OCI-LY3 (cell line): Measurements from ENCODE around the gene SEC31B.

Experiments used
- CTCF ChIP-seq: fragments of 200-600, 300-600 bp; sonication (generic); IDR thresholded peaks from 2 replicates; pipeline ENCODE4 v1.5.1; 2014; ENCODE audit warnings: antibody characterized with exemption, low read length, low read depth
- EZH2phosphoT487 ChIP-seq: fragments of 200-600 bp; shearing (Covaris generic); IDR thresholded peaks from 2 replicates; pipeline ENCODE4 v1.6.1; 2018; ENCODE audit warnings: antibody characterized with exemption, mixed run types, low read depth

GRCh38 chr10:100496567-100496966, 23.1 kb downstream of the SEC31B start:
- TF ChIP-seq CTCF (no peak), EZH2phosphoT487 (no peak)
